PC-9 (cell line): ENCODE data around the gene KCTD14.

Source experiments
- CTCF ChIP-seq: fragments of 200-600 bp; sonication (generic); conservative IDR thresholded peaks from 2 replicates; pipeline ENCODE4 v1.6.1; 2017; ENCODE audit warnings: mixed run types, antibody characterized with exemption, mild to moderate bottlenecking, moderate library complexity
- EZH2 ChIP-seq: fragments of 200-600 bp; sonication (generic); IDR thresholded peaks from 2 replicates; pipeline ENCODE4 v1.8.0; 2017; ENCODE audit warnings: antibody characterized with exemption, low read depth

DNA sequence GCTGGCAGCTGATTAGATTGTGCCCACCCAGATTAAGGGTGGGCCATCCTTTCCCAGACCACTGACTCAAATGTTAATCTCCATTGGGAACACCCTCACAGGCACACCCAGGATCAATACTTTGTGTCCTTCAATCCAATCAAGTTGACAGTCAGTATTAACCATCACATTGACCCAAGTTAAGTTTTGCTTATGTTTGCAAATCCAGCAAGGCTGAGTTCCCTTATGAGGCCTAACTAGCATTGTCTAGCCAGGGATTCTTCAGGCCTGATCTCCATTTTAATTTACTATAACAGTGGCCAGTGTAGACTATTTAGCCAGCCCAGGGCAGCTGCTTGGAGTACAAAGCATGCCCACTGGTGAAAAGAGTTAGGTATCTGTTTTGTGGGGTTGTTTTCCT lies 2.3 kb upstream of the KCTD14 start:
- TF ChIP-seq CTCF (no peak), EZH2 (no peak)
